ENCODE results near the gene ACTRT2.

ACTRT2 gene

DNA sequence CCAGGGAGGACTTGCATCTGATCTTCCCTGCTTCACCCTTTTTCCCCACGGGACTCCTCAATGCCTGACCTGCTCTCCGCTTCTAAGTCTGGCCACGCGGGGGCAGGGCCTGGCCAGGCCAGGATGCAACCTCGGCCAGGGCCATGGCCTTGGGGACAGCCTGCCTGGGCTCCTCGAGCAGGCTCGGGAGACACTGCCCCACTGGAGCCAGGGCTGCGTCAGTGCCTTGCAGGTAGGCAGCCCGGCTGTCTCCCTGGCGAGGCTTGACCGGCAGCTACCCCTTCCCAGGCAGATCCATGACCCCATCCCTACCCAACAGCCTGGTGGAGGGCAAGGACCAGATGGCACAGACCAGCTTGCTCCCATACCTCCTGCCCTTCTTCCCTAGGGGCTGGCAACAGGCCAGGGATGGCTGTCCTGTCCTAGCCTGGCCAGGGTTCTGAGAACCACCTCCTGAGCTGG is 45.0 kb downstream of the ACTRT2 start:
- H3K9me2 ChIP-seq (replicated peaks; ENCODE audit: insufficient read depth, low read length): no peaks in the 10 kb centered on the region
- no peak for DNase-seq
- H3K4me2 ChIP-seq (ENCODE audit: low read depth, low read length): no peak overlapping the region
- H3K27ac ChIP-seq (ENCODE audit: low read length): no peak overlapping the region
- no peaks in the 10 kb centered on the region for H3K79me2 ChIP-seq (ENCODE audit: low read length)
- H3K9ac ChIP-seq (ENCODE audit: low read length): no peak overlapping the region
- no peaks in the 10 kb centered on the region for H3K4me1 ChIP-seq (ENCODE audit: low read length)
- no peaks in the 10 kb centered on the region for H3K36me3 ChIP-seq (replicated peaks; ENCODE audit: insufficient read depth, low read length)
- peaks cover 71% of the 10 kb centered on the region for H3K27me3 ChIP-seq (replicated peaks; ENCODE audit: insufficient read depth, low read length)
- H4K20me1 ChIP-seq (ENCODE audit: insufficient read depth, low read length): no peaks in the 10 kb centered on the region
- H3K9me3 ChIP-seq (replicated peaks; ENCODE audit: insufficient read depth, low read length): no peaks in the 10 kb centered on the region
- H3F3A ChIP-seq (ENCODE audit: insufficient read depth, low read length): no peaks in the 10 kb centered on the region
- TF ChIP-seq EZH2phosphoT487 (IDR thresholded peaks at IDR 0.05; ENCODE audit: low read length) (no peak), CTCF (IDR thresholded peaks at IDR 0.05; ENCODE audit: low read length) (no peak; the same call in 1 of the 2 replicates), EZH2 (optimal IDR thresholded peaks at IDR 0.05; ENCODE audit: low read depth, low read length) (no peak)
- no peak overlapping the region for H3K4me3 ChIP-seq (ENCODE audit: low read length)
- H2AFZ ChIP-seq (ENCODE audit: low read length): no peak overlapping the region

- H2AFZ ChIP-seq (ENCODE audit: low read length): no peak overlapping the region
- no peak overlapping the region for H3K27ac ChIP-seq (ENCODE audit: low read length)
- no peaks in the 10 kb centered on the region for H4K20me1 ChIP-seq (ENCODE audit: insufficient read depth, low read length)
- H3F3A ChIP-seq (ENCODE audit: insufficient read depth, low read length): no peaks in the 10 kb centered on the region
- H3K27me3 ChIP-seq (replicated peaks; ENCODE audit: insufficient read depth, low read length): peaks cover 76% of the 10 kb centered on the region
- no peaks in the 10 kb centered on the region for H3K4me1 ChIP-seq (ENCODE audit: low read length)
- H3K9me3 ChIP-seq (replicated peaks; ENCODE audit: insufficient read depth, low read length): no peaks in the 10 kb centered on the region
- H3K79me2 ChIP-seq (ENCODE audit: low read length): no peaks in the 10 kb centered on the region
- H3K36me3 ChIP-seq (replicated peaks; ENCODE audit: insufficient read depth, low read length): no peaks in the 10 kb centered on the region
- H3K9me2 ChIP-seq (replicated peaks; ENCODE audit: insufficient read depth, low read length): no peaks in the 10 kb centered on the region
- TF ChIP-seq EZH2phosphoT487 (IDR thresholded peaks at IDR 0.05; ENCODE audit: low read length) (no peak), EZH2 (optimal IDR thresholded peaks at IDR 0.05; ENCODE audit: low read depth, low read length) (no peak), CTCF (IDR thresholded peaks at IDR 0.05; ENCODE audit: low read length) (no peak)
- no peak overlapping the region for H3K4me3 ChIP-seq (ENCODE audit: low read length)
- no peak overlapping the region for H3K4me2 ChIP-seq (ENCODE audit: low read depth, low read length)
- H3K9ac ChIP-seq (ENCODE audit: low read length): no peak overlapping the region
- no peak for DNase-seq
Measured at GRCh38 chr1:3066826-3067225, 45.6 kb downstream of the ACTRT2 start.

- no peaks in the 10 kb centered on the region for H3K36me3 ChIP-seq (replicated peaks; ENCODE audit: insufficient read depth, low read length)
- no peaks in the 10 kb centered on the region for H3F3A ChIP-seq (ENCODE audit: insufficient read depth, low read length)
- no peak overlapping the region for H3K4me2 ChIP-seq (ENCODE audit: low read depth, low read length)
- H2AFZ ChIP-seq (ENCODE audit: low read length): no peak overlapping the region
- no peaks in the 10 kb centered on the region for H3K9me3 ChIP-seq (replicated peaks; ENCODE audit: insufficient read depth, low read length)
- no peak for DNase-seq
- H3K9me2 ChIP-seq (replicated peaks; ENCODE audit: insufficient read depth, low read length): no peaks in the 10 kb centered on the region
- no peak overlapping the region for H3K9ac ChIP-seq (ENCODE audit: low read length)
- no peaks in the 10 kb centered on the region for H4K20me1 ChIP-seq (ENCODE audit: insufficient read depth, low read length)
- H3K27ac ChIP-seq (ENCODE audit: low read length): no peak overlapping the region
- no peaks in the 10 kb centered on the region for H3K79me2 ChIP-seq (ENCODE audit: low read length)
- TF ChIP-seq EZH2 (optimal IDR thresholded peaks at IDR 0.05; ENCODE audit: low read depth, low read length) (no peak), CTCF (IDR thresholded peaks at IDR 0.05; ENCODE audit: low read length) (no peak), EZH2phosphoT487 (IDR thresholded peaks at IDR 0.05; ENCODE audit: low read length) (no peak)
- peaks cover 77% of the 10 kb centered on the region for H3K27me3 ChIP-seq (replicated peaks; ENCODE audit: insufficient read depth, low read length)
- H3K4me1 ChIP-seq (ENCODE audit: low read length): no peaks in the 10 kb centered on the region
- H3K4me3 ChIP-seq (ENCODE audit: low read length): no peak overlapping the region
Measured at GRCh38 chr1:3067301-3067670, 46.0 kb downstream of the ACTRT2 start.
